ENCODE data around the gene SLC16A3. TPM values are rescaled to one million over a fixed set of nuclear protein-coding genes. Genes with fewer than 3 reads are reported as not detected.
A peak's percentile ranks its signal among the peaks of the same experiment; 100 is the strongest.

SLC16A3 gene
- total and polyA plus RNA-seq, 10 of the 15 experiments (the other 5 are each of a cell fraction or from before 2014, with no cell fraction given), result 0.10 to 46.5 (median 8.0) TPM

DNA sequence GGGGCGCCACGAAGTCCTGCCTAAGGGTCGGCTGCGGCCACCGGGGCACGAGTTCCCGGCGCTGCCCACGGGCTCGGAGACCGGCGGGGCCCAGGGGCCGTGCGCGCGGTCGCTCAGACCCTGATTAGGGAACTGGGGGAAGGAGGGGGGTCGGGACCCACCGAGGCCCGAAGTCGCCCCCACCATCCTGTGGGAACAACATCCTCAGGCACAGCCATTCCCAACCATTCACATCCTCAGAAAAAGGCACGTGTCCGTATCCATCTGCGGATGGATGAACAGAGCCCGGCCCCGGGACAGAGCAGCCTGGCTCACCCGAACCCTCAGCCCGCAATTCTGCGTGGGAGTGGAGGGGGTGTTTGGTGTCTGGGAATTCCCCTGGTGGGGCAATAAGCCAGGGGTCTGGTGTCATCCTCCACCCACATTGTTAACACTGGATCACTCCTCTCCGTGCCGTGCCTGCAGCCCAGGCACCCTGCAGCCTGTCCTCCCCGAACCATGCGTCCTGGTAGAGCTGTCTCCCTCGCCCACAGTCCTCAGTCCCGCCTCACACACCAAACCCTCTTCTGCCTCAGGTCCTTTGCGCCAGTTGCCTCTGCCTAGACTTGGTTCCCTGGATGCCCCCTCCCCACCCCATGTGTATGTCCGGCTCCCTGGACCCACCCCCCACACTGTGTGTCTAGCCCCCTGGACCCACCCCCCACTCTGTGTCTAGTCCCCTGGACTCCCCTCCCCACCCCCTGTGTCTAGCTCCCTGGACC is 15.4 kb upstream of the SLC16A3 start (continued):
- TF ChIP-seq, protein P1, sequence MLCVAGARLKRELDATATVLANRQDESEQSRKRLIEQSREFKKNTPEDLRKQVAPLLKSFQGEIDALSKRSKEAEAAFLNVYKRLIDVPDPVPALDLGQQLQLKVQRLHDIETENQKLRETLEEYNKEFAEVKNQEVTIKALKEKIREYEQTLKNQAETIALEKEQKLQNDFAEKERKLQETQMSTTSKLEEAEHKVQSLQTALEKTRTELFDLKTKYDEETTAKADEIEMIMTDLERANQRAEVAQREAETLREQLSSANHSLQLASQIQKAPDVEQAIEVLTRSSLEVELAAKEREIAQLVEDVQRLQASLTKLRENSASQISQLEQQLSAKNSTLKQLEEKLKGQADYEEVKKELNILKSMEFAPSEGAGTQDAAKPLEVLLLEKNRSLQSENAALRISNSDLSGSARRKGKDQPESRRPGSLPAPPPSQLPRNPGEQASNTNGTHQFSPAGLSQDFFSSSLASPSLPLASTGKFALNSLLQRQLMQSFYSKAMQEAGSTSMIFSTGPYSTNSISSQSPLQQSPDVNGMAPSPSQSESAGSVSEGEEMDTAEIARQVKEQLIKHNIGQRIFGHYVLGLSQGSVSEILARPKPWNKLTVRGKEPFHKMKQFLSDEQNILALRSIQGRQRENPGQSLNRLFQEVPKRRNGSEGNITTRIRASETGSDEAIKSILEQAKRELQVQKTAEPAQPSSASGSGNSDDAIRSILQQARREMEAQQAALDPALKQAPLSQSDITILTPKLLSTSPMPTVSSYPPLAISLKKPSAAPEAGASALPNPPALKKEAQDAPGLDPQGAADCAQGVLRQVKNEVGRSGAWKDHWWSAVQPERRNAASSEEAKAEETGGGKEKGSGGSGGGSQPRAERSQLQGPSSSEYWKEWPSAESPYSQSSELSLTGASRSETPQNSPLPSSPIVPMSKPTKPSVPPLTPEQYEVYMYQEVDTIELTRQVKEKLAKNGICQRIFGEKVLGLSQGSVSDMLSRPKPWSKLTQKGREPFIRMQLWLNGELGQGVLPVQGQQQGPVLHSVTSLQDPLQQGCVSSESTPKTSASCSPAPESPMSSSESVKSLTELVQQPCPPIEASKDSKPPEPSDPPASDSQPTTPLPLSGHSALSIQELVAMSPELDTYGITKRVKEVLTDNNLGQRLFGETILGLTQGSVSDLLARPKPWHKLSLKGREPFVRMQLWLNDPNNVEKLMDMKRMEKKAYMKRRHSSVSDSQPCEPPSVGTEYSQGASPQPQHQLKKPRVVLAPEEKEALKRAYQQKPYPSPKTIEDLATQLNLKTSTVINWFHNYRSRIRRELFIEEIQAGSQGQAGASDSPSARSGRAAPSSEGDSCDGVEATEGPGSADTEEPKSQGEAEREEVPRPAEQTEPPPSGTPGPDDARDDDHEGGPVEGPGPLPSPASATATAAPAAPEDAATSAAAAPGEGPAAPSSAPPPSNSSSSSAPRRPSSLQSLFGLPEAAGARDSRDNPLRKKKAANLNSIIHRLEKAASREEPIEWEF (IDR thresholded peaks at IDR 0.05; ENCODE audit: insufficient replicate concordance, low read depth, low read length), result no peak
- TF ChIP-seq TCF12 (IDR thresholded peaks at IDR 0.05; ENCODE audit: low read depth, low read length), result no peak
- TF ChIP-seq TCF3 (IDR thresholded peaks at IDR 0.05; ENCODE audit: borderline replicate concordance, insufficient read depth, low read depth, low read length), result no peak
- TF ChIP-seq YY1 (IDR thresholded peaks at IDR 0.05; ENCODE audit: low read depth, low read length), result no peak
- TF ChIP-seq, protein P2, sequence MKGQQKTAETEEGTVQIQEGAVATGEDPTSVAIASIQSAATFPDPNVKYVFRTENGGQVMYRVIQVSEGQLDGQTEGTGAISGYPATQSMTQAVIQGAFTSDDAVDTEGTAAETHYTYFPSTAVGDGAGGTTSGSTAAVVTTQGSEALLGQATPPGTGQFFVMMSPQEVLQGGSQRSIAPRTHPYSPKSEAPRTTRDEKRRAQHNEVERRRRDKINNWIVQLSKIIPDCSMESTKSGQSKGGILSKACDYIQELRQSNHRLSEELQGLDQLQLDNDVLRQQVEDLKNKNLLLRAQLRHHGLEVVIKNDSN (IDR thresholded peaks at IDR 0.05; ENCODE audit: borderline replicate concordance, extremely low read length, insufficient read depth, low read depth, low read length), result peak; percentile 51
- TF ChIP-seq, protein P3, sequence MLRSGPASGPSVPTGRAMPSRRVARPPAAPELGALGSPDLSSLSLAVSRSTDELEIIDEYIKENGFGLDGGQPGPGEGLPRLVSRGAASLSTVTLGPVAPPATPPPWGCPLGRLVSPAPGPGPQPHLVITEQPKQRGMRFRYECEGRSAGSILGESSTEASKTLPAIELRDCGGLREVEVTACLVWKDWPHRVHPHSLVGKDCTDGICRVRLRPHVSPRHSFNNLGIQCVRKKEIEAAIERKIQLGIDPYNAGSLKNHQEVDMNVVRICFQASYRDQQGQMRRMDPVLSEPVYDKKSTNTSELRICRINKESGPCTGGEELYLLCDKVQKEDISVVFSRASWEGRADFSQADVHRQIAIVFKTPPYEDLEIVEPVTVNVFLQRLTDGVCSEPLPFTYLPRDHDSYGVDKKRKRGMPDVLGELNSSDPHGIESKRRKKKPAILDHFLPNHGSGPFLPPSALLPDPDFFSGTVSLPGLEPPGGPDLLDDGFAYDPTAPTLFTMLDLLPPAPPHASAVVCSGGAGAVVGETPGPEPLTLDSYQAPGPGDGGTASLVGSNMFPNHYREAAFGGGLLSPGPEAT (IDR thresholded peaks at IDR 0.05; ENCODE audit: low read depth), result 0 out of 2 replicates have a peak, but pooled peaks have one; percentile 41
- TF ChIP-seq RFX5 (IDR thresholded peaks at IDR 0.05; ENCODE audit: low read depth, low read length), result no peak
- TF ChIP-seq BMI1 (IDR thresholded peaks at IDR 0.05; ENCODE audit: borderline replicate concordance), result no peak
- TF ChIP-seq IRF4 (IDR thresholded peaks at IDR 0.05; ENCODE audit: low read depth, low read length), result no peak
- TF ChIP-seq, protein P4, sequence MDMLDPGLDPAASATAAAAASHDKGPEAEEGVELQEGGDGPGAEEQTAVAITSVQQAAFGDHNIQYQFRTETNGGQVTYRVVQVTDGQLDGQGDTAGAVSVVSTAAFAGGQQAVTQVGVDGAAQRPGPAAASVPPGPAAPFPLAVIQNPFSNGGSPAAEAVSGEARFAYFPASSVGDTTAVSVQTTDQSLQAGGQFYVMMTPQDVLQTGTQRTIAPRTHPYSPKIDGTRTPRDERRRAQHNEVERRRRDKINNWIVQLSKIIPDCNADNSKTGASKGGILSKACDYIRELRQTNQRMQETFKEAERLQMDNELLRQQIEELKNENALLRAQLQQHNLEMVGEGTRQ (IDR thresholded peaks at IDR 0.05; ENCODE audit: borderline replicate concordance, low read depth, low read length), result no peak
- TF ChIP-seq NBN (IDR thresholded peaks at IDR 0.05), result peak; percentile 58; the same call in 1 of the 2 replicates
- TF ChIP-seq ZNF207 (IDR thresholded peaks at IDR 0.05; ENCODE audit: borderline replicate concordance), result no peak
- no peak for TF ChIP-seq SMC3 (IDR thresholded peaks at IDR 0.05; ENCODE audit: borderline replicate concordance, low read length)
- no peak for TF ChIP-seq SIN3A (IDR thresholded peaks at IDR 0.05; ENCODE audit: low read depth, low read length)
- no peak for TF ChIP-seq NR2C2 (IDR thresholded peaks at IDR 0.05; ENCODE audit: borderline replicate concordance, control insufficient read depth, insufficient read length, low read depth)
- TF ChIP-seq ATF7 (IDR thresholded peaks at IDR 0.05; ENCODE audit: low read depth), result peak; percentile 60
- no peak for TF ChIP-seq KAT2A (conservative IDR thresholded peaks at IDR 0.05; ENCODE audit: control insufficient read depth, low read depth, low read length)
- TF ChIP-seq, protein P5, sequence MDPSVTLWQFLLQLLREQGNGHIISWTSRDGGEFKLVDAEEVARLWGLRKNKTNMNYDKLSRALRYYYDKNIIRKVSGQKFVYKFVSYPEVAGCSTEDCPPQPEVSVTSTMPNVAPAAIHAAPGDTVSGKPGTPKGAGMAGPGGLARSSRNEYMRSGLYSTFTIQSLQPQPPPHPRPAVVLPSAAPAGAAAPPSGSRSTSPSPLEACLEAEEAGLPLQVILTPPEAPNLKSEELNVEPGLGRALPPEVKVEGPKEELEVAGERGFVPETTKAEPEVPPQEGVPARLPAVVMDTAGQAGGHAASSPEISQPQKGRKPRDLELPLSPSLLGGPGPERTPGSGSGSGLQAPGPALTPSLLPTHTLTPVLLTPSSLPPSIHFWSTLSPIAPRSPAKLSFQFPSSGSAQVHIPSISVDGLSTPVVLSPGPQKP (IDR thresholded peaks at IDR 0.05; ENCODE audit: low read depth, low read length), result no peak
- TF ChIP-seq ETV6 (conservative IDR thresholded peaks at IDR 0.05 in 1 of 2, IDR thresholded peaks at IDR 0.05 in 1 of 2; ENCODE audit: borderline replicate concordance in 1 of 2, low read depth in 1 of 2), result no peak
- TF ChIP-seq EED (IDR thresholded peaks at IDR 0.05; ENCODE audit: low read depth), result peak; percentile 65; the same call in 1 of the 2 replicates
